GM10847 (cell line): Measurements from ENCODE around the gene CEP131.

Experiments used
- POLR2A ChIP-seq: IDR thresholded peaks from 2 replicates; pipeline ENCODE4 v1.6.1; 2011; ENCODE audit not compliant: insufficient read length; ENCODE audit errors: extremely low read depth

Gene CEP131

GRCh38 chr17:81254955-81255717 is 32.4 kb upstream of the CEP131 start:
- TF ChIP-seq POLR2A = no peak

DNA sequence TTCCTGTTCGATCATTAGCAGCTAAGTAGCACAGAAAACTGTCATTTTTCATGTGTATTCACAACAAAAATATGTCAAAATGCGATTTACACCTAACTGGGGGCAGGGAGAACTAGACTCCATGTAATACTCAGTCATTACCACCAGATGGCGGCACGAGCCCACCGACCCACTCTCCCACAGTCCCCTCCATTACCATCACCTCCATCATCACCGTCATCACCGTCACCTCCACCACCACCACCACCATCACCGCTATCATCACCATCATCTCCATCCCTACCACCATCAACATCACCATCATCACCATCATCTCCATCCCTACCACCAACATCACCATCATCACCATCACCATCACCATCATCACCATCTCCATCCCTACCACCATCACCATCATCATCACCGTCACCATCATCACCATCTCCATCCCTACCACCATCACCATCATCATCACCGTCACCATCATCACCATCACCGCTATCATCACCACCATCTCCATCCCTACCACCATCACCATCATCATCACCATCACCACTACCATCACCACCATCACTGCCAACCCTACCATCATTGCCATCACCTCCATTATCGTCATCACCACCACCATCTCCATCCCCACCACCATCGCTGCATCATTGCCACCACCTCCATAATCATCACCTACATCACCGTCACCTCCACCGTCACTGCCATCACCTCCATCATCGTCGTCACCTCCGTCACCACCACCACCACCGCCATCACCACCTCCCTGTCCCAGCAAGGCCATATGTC is 30.8 kb upstream of the CEP131 start:
- TF ChIP-seq POLR2A = no peak

GRCh38 chr17:81252987-81253329 is 30.2 kb upstream of the CEP131 start:
- TF ChIP-seq POLR2A = no peak

DNA sequence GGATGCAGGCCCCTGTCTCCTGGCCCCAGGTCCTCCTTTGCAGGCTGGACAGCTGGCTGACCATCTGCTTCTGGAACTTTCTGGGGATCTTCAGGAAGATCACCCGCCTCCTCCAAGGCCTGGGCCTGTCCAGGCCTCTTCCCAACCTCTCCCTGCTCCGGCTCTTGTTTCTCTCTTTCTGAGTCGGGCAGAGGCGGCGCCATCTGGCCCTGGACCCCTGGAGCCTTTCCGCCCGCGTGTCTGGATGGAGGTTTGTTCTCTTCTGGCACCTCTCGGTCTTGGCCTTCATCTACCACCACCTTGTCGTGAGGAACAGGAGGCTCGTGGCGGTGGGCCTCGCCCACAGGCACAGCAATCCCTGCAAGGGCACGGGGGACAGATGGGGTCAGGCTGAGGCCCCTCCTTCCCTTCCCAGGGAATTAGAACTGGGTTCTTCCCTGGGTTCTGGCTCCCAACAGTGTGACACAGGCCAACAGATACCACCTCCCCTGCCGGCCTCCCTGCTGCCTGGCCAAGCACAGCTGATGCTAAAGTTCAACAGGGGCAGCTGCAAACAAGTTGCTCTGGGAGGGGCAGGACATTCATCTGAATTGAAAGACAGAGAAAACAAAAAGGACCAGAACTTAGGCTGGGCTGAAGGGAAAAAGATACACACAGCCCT is 29.7 kb upstream of the CEP131 start:
- TF ChIP-seq POLR2A = no peak

GRCh38 chr17:81251709-81252301 is 29.0 kb upstream of the CEP131 start:
- no peak for TF ChIP-seq POLR2A

GRCh38 chr17:81251094-81251708 is 28.4 kb upstream of the CEP131 start:
- no peak for TF ChIP-seq POLR2A

DNA sequence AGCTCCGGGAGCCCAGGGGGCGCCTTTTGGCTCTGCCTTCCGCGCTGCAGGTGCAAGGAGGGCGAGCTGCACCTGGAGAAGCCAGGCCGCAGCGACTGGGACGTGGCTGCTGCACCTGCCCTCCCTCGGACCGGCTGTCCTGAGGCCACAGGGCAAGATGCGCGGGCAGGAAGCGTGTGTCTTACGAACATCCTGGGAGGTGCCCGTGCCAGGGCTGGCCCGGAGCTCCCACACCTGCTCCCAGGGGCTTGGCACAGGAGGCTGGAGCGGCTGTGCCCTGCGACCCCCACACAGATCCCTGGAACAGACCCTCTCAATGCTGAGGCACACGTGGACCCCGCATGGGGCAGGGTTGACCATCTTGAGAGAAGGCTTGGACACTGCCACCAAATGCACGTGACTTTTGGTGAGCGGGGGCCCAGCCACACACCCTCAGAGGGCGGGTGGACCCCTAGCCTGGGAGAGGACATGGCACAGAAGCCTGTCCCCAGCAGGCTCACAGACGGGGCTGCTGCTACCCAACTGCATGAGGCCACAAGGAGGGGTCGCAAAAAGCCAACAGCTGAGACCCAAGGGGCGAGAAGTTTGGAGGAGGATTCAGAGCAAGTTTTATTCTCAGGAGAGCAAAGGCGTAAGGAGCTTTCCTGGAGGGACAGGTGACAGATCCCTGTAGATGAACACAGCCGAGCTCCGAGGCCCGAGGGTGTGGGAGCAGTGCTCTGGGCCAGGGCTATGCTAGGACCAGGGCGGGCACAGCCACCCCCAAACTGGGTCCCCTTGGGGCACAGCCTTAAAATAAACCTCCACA is 27.7 kb upstream of the CEP131 start:
- no peak for TF ChIP-seq POLR2A

DNA sequence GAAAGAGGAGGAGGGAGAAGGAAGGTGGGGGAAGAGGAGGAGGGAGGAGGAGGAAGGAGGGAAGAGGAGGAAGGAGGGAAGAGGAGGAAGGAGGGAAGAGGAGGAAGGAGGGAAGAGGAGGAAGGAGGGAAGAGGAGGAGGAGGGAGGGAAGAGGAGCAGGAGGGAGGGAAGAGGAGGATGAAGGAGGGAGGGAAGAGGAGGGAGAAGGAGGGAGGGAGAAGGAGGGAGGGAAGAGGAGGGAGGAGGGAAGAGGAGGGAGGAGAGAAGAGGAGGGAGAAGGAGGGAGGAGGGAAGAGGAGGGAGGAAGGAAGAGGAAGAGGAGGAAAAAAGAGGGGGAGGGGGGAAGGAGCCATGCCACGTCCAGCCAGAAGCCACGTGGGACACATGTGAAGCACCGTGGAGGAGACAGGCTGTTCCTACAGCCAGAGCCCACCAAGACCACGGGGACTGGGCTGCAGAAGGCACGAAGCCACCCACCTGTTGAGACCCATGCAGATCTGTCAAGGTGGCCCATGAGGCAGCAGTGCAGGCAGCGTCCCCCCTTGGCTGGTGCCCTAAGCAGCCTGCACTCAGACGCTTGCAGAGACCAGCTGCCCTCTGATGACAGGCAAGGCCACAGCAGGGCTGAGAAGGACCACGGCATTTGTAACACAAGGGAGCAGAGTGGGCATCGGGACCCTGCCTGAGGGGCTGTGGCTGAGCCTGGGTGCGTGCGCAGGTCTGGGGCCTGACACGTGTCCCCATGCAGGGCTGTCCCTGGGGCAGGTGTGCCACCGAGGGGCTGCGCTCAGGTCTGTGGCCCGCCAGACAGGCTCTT is 26.7 kb upstream of the CEP131 start:
- no peak for TF ChIP-seq POLR2A

DNA sequence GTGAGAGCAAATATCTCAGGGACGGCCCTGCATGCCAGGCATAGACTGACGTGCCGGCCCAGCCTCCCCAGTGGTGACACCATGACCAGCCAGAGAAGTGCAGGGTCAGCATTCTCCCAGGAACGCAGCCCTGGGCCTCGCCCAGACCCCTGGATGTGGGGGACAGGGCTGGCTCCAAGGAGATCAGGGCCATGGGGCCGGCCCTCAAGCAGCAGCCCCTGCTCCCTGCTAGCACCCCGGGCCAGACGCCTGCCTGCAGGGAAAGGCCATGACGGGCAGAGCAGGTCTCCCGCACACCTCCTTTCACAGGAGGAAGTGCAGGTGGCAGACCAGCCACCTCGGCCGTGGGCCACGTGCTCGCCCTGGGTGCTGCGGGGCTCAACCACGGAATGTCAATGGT is 25.9 kb upstream of the CEP131 start:
- no peak for TF ChIP-seq POLR2A

DNA sequence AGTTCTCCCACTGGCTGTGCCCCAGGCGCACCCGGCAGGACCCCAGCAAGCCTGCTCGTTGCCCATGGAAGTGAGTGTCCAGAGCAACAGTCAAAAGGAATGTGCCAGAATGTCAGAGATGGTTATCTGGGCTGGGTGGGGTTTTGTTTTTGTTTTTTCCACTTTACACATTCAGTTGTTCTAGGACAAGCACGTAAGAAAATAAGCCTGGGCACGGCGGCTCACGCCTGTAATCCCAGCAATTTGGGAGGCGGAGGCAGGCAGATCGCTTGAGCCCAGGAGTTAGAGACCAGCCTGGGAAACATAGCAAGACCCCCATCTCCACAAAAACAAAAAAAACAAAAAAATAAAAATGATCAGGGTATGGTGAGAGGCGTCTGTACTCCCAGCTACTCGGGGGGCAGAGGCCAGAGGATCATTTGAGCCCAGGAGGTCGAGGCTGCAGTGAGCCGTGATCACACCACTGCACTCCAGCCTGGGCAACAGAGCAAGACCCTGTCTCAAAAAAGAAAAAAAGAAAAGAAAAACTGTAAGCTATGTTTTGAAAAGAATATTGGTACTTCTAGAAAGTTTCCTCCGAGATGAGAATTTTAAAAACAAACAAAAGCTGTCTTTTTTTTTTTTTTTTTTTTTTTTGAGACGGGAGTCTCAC is 24.7 kb upstream of the CEP131 start:
- TF ChIP-seq POLR2A = no peak

DNA sequence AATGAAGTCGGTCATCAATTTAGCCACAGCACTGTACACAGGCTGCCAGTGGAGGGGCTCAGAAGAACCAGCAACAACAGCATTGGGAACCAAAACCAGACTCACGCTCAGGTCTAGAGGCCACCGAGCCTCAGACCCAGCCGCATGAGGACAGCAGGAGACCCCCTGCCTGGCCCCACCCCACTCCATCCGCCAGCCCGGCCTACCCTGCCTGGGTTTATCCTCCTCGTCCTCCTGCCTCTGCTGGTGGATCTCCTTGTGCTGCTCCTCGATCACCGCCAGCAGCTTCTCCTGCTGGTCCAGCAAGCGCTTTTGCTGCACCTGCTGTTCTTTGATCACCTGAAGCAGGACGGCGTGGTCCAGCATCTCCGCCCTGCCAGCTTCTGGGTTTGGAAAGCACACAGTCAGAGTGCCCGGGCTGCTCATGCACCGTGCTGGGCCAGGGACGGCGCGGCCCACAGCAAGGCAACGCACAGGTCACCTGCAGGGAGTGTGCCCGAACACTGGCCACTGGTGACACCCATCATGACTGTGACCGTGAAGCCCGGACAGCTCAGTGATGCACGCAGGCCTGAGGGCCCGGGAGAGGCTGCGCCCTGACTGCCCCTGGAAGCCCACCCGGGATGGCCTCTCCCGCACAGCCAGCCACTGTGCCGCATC is 24.0 kb upstream of the CEP131 start:
- no peak for TF ChIP-seq POLR2A

- TF ChIP-seq POLR2A = no peak
These were observed 23.5 kb upstream of the CEP131 start for GRCh38 chr17:81246343-81246670.
